A549 (cell line): ENCODE results near the gene CELA3B. TPM values are rescaled to one million over a fixed set of nuclear protein-coding genes. Genes with fewer than 3 reads are reported as not detected.

Experiments
- ATAC-seq, 2 experiments: fragments of 200-7000 bp in 1 of 2; fragments of >200 bp in 1 of 2; cut with Nextera tagmentation in 1 of 2; cut with Tn5 transposase in 1 of 2; 3 replicates each; pipeline versions ENCODE4 v1.8.0 to v1.9.1; 2018 to 2020; ENCODE audit warnings: mild to moderate bottlenecking in 1 of 2, moderate library complexity in 1 of 2
- CTCF ChIA-PET: fragments of 300-600 bp; sonication (Branson Sonifier 250); formaldehyde crosslinking; extraction: SDS; loops from one replicate; lab custom pipeline; 2021; ENCODE audit warnings: antibody characterized with exemption, inconsistent platforms; lab: Yijun Ruan, JAX
- POLR2A ChIA-PET: fragments of 350-600 bp; formaldehyde crosslinking; extraction: SDS; loops from one replicate; lab custom pipeline; 2021; ENCODE audit warnings: antibody characterized with exemption, inconsistent platforms; lab: Yijun Ruan, JAX
- DNase-seq, 2 experiments: peaks; one replicate each; pipeline versions ENCODE4 v3.0.0 to v3.0.0-alpha.2; 2011 to 2016; ENCODE audit warnings: low read depth in 1 of 2, low spot score in 1 of 2
- FAIRE-seq: peaks from 2 replicates; lab custom pipeline; 2011; peaks lifted over from hg19 to GRCh38; lab: Jason Lieb, UNC
- H3K27ac ChIP-seq, 2 experiments: fragments of >200 bp; sonication (Bioruptor Twin); formaldehyde crosslinking; 3 replicates each; pipeline ENCODE4 v1.5.1; 2016 to 2017
- H3K4me1 ChIP-seq: fragments of >200 bp; sonication (Bioruptor Twin); formaldehyde crosslinking; 3 replicates; pipeline ENCODE4 v1.6.1; 2016
- H3K4me2 ChIP-seq: fragments of >200 bp; sonication (Bioruptor Twin); formaldehyde crosslinking; 3 replicates; pipeline ENCODE4 v1.6.1; 2016
- H3K4me3 ChIP-seq: fragments of >200 bp; sonication (Bioruptor Twin); formaldehyde crosslinking; 3 replicates; pipeline ENCODE4 v1.5.1; 2016
- H3K9me3 ChIP-seq: fragments of >200 bp; sonication (Bioruptor Twin); formaldehyde crosslinking; 3 replicates; pipeline ENCODE4 v1.6.1; 2016
- ATOH8 ChIP-seq: fragments of 250-450 bp; sonication (Bioruptor Pico); IDR thresholded peaks from 2 replicates; pipeline ENCODE4 v1.5.0; 2020; ENCODE audit warnings: low read depth, mild to moderate bottlenecking, moderate library complexity
- CBX8 ChIP-seq: fragments of 200-600 bp; sonication (generic); IDR thresholded peaks from 2 replicates; pipeline ENCODE4 v1.6.1; 2016
- CEBPB ChIP-seq, 2 experiments: fragments of >200 bp in 1 of 2; sonication (Bioruptor Twin) in 1 of 2; formaldehyde crosslinking in 1 of 2; IDR thresholded peaks; 2 replicates each; pipeline ENCODE4 v1.6.1; 2012 to 2016
- CTCF ChIP-seq: fragments of >200 bp; sonication (Bioruptor Twin); formaldehyde crosslinking; IDR thresholded peaks from 3 replicates; pipeline ENCODE4 v1.5.1; 2016
- E2F6 ChIP-seq: IDR thresholded peaks from 2 replicates; pipeline ENCODE4 v1.6.1; 2012; ENCODE audit warnings: low read depth, borderline replicate concordance
- HDAC2 ChIP-seq: fragments of 200-600 bp; sonication (generic); IDR thresholded peaks from 2 replicates; pipeline ENCODE4 v1.6.1; 2016
- HEYL ChIP-seq: fragments of 250-450 bp; sonication (Bioruptor Pico); IDR thresholded peaks from 2 replicates; pipeline ENCODE4 v1.8.0; 2021; ENCODE audit warnings: mild to moderate bottlenecking, moderate library complexity
- JUN ChIP-seq, 2 experiments: fragments of >200 bp; sonication (Bioruptor Twin); formaldehyde crosslinking; IDR thresholded peaks; 2 replicates in 1 of 2; 3 replicates in 1 of 2; pipeline ENCODE4 v1.6.1; 2016 to 2017
- JUNB ChIP-seq: fragments of >200 bp; sonication (Bioruptor Twin); formaldehyde crosslinking; IDR thresholded peaks from 2 replicates; pipeline ENCODE4 v1.6.1; 2016
- KDM5A ChIP-seq: fragments of 200-600 bp; sonication (generic); IDR thresholded peaks from 2 replicates; pipeline ENCODE4 v1.6.1; 2016; ENCODE audit warnings: antibody characterized with exemption, mild to moderate bottlenecking
- MAX ChIP-seq: IDR thresholded peaks from 2 replicates; pipeline ENCODE4 v1.6.1; 2012
- NFE2L2 ChIP-seq: fragments of 150-350 bp; conservative IDR thresholded peaks from 2 replicates; pipeline ENCODE4 v1.6.1; 2014; ENCODE audit warnings: low read length
- NPAS2 ChIP-seq: fragments of 250-450 bp; sonication (Bioruptor Pico); IDR thresholded peaks from 2 replicates; pipeline ENCODE4 v1.8.0; 2022; ENCODE audit warnings: mild to moderate bottlenecking, moderate library complexity, borderline replicate concordance
- PBX3 ChIP-seq: IDR thresholded peaks from 2 replicates; pipeline ENCODE4 v1.6.1; 2012
- PHF8 ChIP-seq: fragments of 200-600 bp; sonication (generic); IDR thresholded peaks from 2 replicates; pipeline ENCODE4 v1.6.1; 2016; ENCODE audit warnings: low read depth, mild to moderate bottlenecking, antibody characterized with exemption, moderate library complexity, borderline replicate concordance
- POLR2AphosphoS2 ChIP-seq: conservative IDR thresholded peaks from 2 replicates; pipeline ENCODE4 v1.6.1; 2012; ENCODE audit warnings: low read length, improper control_type of control experiment, inconsistent platforms
- RAD21 ChIP-seq, 2 experiments: fragments of >200 bp in 1 of 2; sonication (Bioruptor Twin) in 1 of 2; formaldehyde crosslinking in 1 of 2; IDR thresholded peaks in 1 of 2; conservative IDR thresholded peaks in 1 of 2; 2 replicates in 1 of 2; 3 replicates in 1 of 2; pipeline ENCODE4 v1.6.1; 2012 to 2018; ENCODE audit warnings: inconsistent platforms in 1 of 2
- RCOR1 ChIP-seq: fragments of 150-350 bp; IDR thresholded peaks from 2 replicates; pipeline ENCODE4 v1.6.1; 2014; ENCODE audit warnings: antibody characterized with exemption, low read length, low read depth
- USF2 ChIP-seq: fragments of 450-650 bp; IDR thresholded peaks from 2 replicates; pipeline ENCODE4 v1.6.1; 2014; ENCODE audit warnings: antibody characterized with exemption
- ZFP36 ChIP-seq: fragments of 450-650 bp; IDR thresholded peaks from 2 replicates; pipeline ENCODE4 v1.6.1; 2014; ENCODE audit warnings: borderline replicate concordance; ENCODE audit not compliant: partially characterized antibody
- WGBS: methylation state at CpG from one replicate; pipeline ENCODE4 v1.1.6; 2017; ENCODE audit errors: missing lambda C conversion rate; 5-methylcytosine and 5-hydroxymethylcytosine counted together
- polyA plus RNA-seq, 4 experiments: library from polyadenylated mRNA; depleted of rRNA in 3 of 4; stranded (reverse); fragments of >200 nt; fragmentation: RNase III in 1 of 4; extraction: RNeasy Plus Mini Kit Qiagen cat#74134 plus additional on column Dnase treatment in 1 of 4; gene quantifications; 2 replicates in 3 of 4; 3 replicates in 1 of 4; pipeline ENCODE4 v1.2.3, GENCODE V29; 2011 to 2017

CELA3B gene
- polyA plus RNA-seq, 2 of the 4 experiments (the other 2 are of a cell fraction): not detected

- Histone ChIP-seq H3K4me1 (peaks cover 24% of the 10 kb centered on the region), H3K27ac (peak overlapping the region; percentile 35 to 79; a peak in 5 of 6 replicates), H3K9me3 (no peaks in the 10 kb centered on the region), H3K4me2 (peak overlapping the region; percentile 17), H3K4me3 (no peak overlapping the region)
- no peak for TF ChIP-seq KDM5A
- TF ChIP-seq MAX: 0 out of 2 replicates have a peak, but pooled peaks have one; percentile 34
- ChIA-PET CTCF (interaction anchor here (1.5 kb wide), 1 partner anchor 18 kb away, joined by 6 read pairs; no protein-coding TSS in a partner anchor), POLR2A (no interaction called here)
- DNase-seq (no peak), ATAC-seq (peak; percentile 43 to 67; a peak in 3 of 6 replicates), FAIRE-seq (no peak)
- 88% methylated on average over 12 of the region's 18 CpGs for WGBS
These were observed 19.9 kb upstream of the CELA3B start for GRCh38 chr1:21956720-21957552.

GRCh38 chr1:21961337-21961736 lies 15.5 kb upstream of the CELA3B start:
- 86% methylated on average over 2 of the region's 2 CpGs for WGBS
- CTCF ChIA-PET: interaction anchor here (1.0 to 1.2 kb wide), 3 partner anchors 23 to 156 kb away, joined by 3 read pairs; no protein-coding TSS in a partner anchor
- FAIRE-seq: no peak
- POLR2A ChIA-PET: no interaction called here
- TF ChIP-seq ZFP36 (no peak), CBX8 (no peak), E2F6 (no peak), MAX (no peak), POLR2AphosphoS2 (no peak), HEYL (CRISPR knock-in tag) (no peak), ATOH8 (CRISPR knock-in tag) (no peak), JUNB (no peak), CTCF (no peak), NPAS2 (CRISPR knock-in tag) (no peak), PBX3 (no peak), RAD21 (conservative IDR thresholded peaks at IDR 0.05 in 1 of 2, IDR thresholded peaks at IDR 0.05 in 1 of 2) (no peak), USF2 (no peak)
- TF ChIP-seq, all 56 proteins: peak for 0
- no peak for ATAC-seq
- no peak overlapping the region for H3K4me2 ChIP-seq
- no peaks in the 10 kb centered on the region for H3K9me3 ChIP-seq
- no peak for DNase-seq
- no peak overlapping the region for H3K4me3 ChIP-seq
- peak overlapping the region in 1 of 2 experiments; percentile 56; a peak in 1 of 6 replicates for H3K27ac ChIP-seq
- H3K4me1 ChIP-seq: peaks cover 22% of the 10 kb centered on the region

- no peak overlapping the region for H3K4me2 ChIP-seq
- DNase-seq (no peak), ATAC-seq (no peak), FAIRE-seq (no peak)
- WGBS: 60% methylated on average over 2 of the region's 2 CpGs
- ChIA-PET CTCF (interaction anchor here (1.0 to 1.2 kb wide), 4 partner anchors 19 to 157 kb away, joined by 3 read pairs; no protein-coding TSS in a partner anchor), POLR2A (no interaction called here)
- no peaks in the 10 kb centered on the region for H3K9me3 ChIP-seq
- H3K27ac ChIP-seq: peak overlapping the region in 1 of 2 experiments; percentile 56; a peak in 1 of 6 replicates
- H3K4me3 ChIP-seq: no peak overlapping the region
- H3K4me1 ChIP-seq: peaks cover 18% of the 10 kb centered on the region
- TF ChIP-seq CEBPB (IDR thresholded peaks at IDR 0.05): no peak
- TF ChIP-seq NFE2L2: no peak
- no peak for TF ChIP-seq RCOR1
- no peak for TF ChIP-seq PBX3
- no peak for TF ChIP-seq PHF8
- TF ChIP-seq JUN (IDR thresholded peaks at IDR 0.05): no peak
- TF ChIP-seq HDAC2: no peak
These were observed 15.0 kb upstream of the CELA3B start for GRCh38 chr1:21961799-21962198.
